ENCODE data around the gene ARL6IP5.

- no peak for TF ChIP-seq CTCF (IDR thresholded peaks at IDR 0.05 in 8 of 11, conservative IDR thresholded peaks at IDR 0.05 in 3 of 11)
- no peak for TF ChIP-seq POLR2A (IDR thresholded peaks at IDR 0.05)
- no peak for TF ChIP-seq POLR2AphosphoS5 (IDR thresholded peaks at IDR 0.05)
Measured at GRCh38 chr3:69116897-69117296, 32.2 kb downstream of the ARL6IP5 start.
